GM12891 (cell line): ENCODE data around the gene PRAMEF12.

Source experiments
- DNase-seq: peaks from one replicate; pipeline ENCODE4 v3.0.0; 2011; ENCODE audit warnings: low spot score; ENCODE audit not compliant: insufficient read length
- FAIRE-seq: peaks from 2 replicates; lab custom pipeline; 2011; peaks lifted over from hg19 to GRCh38; lab: Jason Lieb, UNC
- PAX5 ChIP-seq: IDR thresholded peaks from 2 replicates; pipeline ENCODE4 v1.6.1; 2011; ENCODE audit warnings: low read length, moderate library complexity, mild to moderate bottlenecking; ENCODE audit not compliant: insufficient read depth, severe bottlenecking
- POLR2A ChIP-seq: IDR thresholded peaks from 2 replicates; pipeline ENCODE4 v1.6.1; 2011; ENCODE audit warnings: low read depth, low read length, control low read depth
- POLR2AphosphoS5 ChIP-seq: IDR thresholded peaks from 2 replicates; pipeline ENCODE4 v1.6.1; 2011; ENCODE audit warnings: low read depth, low read length, control low read depth
- POU2F2 ChIP-seq: IDR thresholded peaks from 2 replicates; pipeline ENCODE4 v1.6.1; 2011; ENCODE audit warnings: low read depth, mild to moderate bottlenecking, control low read depth, low read length, moderate library complexity
- SPI1 ChIP-seq: IDR thresholded peaks from 2 replicates; pipeline ENCODE4 v1.6.1; 2011; ENCODE audit warnings: low read depth, low read length, control low read depth
- TAF1 ChIP-seq: IDR thresholded peaks from 2 replicates; pipeline ENCODE4 v1.6.1; 2011; ENCODE audit warnings: low read depth, low read length, control low read depth

The PRAMEF12 gene

DNA sequence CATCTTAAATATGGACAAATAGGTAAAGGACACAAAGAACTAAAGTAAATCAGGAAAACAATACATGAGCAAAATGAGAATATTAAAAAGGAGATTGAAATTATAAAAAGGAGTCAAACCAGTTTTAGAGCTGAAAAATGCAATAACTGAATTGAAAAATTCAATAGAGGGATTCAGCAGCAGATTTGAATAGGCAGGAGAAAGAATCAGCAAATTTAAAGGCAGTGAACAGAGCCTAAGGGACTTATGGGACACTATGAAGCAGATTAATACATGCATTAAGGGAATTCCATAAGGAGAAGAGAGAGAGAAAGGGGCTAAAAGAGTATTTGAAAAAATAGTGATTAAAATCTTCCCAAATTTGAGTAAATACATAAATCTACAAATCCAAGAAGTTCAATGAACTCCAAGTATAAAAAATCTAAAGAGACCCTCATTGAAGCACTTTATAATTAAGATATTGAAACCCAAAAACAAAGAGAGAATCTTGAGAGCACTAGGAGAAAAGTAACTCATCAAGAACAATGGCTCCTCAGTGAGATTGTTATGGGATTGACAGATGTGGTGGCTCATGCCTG lies 24.7 kb upstream of the PRAMEF12 start:
- DNase-seq (no peak), FAIRE-seq (no peak)
- no peak for TF ChIP-seq POLR2A
- no peak for TF ChIP-seq TAF1
- no peak for TF ChIP-seq POLR2AphosphoS5
- TF ChIP-seq POU2F2, result no peak
- TF ChIP-seq SPI1, result no peak
- no peak for TF ChIP-seq PAX5

DNA sequence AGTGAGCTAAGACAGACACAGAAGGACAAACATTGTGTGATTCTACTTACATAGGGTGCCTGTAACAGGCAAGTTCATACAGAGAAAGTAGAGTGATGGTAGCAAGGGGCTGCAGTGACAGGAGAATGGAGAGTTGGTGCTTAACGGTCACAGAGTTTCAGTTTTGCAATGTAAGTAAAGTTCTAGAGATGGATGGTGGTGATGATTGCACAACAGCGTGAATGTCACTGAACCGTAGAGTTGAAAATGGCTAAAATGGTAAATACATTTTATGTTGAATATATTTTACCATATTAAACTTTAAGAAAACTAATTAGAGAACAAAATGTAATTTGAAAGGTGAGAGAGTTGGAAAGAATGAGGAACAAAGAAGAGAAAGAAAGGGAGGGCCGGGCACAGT lies 18.8 kb upstream of the PRAMEF12 start:
- DNase-seq, result no peak
- no peak for FAIRE-seq
- TF ChIP-seq POU2F2, result no peak
- TF ChIP-seq PAX5, result no peak
- no peak for TF ChIP-seq POLR2A
- no peak for TF ChIP-seq SPI1
- TF ChIP-seq POLR2AphosphoS5, result no peak
- TF ChIP-seq TAF1, result no peak

DNA sequence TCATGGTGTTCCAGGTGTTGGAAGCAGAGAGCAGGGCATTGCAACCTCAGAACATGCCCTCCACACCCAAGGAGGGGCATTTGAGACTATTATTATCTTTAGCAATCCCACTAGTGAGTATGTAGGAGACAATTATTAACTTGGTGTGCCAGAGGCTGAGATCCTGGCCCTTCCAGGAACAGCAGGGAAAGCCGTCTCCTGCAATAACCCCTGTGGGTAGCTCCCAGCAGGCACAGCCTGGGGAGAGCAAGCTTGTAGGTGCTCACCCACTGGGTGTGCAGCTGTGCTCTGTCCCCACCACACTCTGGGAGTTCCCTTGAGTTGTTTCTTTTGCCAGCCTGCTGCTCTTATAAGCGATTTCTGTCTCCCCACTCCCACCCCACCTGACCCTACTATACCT lies 17.3 kb upstream of the PRAMEF12 start:
- TF ChIP-seq POLR2A, result no peak
- no peak for TF ChIP-seq TAF1
- TF ChIP-seq SPI1, result no peak
- TF ChIP-seq POU2F2, result no peak
- FAIRE-seq, result no peak
- no peak for DNase-seq

DNA sequence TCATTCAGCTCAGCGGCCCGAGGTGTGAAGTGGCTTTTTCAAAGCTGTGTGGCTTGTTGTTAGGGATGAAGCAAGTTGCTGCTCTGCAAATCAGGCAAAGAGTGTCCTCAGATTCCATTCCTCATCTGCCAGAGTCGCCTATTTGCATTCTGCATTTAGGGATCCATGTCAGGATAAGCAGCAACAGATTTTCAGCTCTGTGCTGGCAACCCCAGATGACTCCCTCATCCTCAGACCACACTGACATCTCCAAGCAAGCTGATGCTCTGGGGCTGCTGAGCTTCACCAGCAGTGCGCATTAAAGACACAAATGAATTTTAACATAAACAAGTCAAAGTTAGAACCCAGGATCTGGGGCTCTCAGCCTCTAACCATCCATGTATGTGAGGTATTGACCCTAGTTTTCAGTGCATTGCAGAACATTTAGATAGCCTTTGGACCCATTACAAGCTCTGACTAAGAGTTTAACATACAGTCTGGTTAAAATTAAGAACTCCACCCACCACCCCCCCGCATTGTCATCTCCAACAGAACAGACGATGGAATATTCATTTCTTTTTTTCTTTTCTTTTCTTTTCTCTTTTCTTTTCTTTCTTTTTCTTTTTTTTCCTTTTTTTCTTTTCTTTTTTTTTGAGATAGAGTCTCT lies 16.6 kb upstream of the PRAMEF12 start:
- no peak for TF ChIP-seq POU2F2
- TF ChIP-seq POLR2AphosphoS5, result no peak
- TF ChIP-seq SPI1, result no peak
- TF ChIP-seq PAX5, result no peak
- TF ChIP-seq POLR2A, result no peak
- no peak for TF ChIP-seq TAF1
- FAIRE-seq, result no peak
- DNase-seq, result no peak

DNA sequence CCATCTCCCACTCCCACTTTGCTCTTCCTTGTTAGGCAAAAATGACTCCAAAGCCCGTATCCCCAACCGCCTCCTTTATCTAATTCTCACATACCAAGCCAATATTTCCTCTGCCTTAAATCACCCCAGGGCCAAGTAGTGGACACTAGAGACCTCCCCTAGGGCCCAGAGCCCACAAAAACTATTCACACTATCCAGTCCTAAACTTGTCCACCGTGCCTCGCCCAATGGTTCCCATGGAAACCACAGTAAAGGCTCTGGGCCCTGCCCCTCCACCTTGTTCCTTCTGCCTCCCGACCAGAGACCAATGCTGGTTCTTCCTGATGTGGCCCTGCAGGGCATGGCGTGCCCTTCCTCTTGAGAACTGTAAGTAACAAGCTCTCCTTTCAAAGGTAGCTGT lies 15.7 kb upstream of the PRAMEF12 start:
- FAIRE-seq, result no peak
- TF ChIP-seq TAF1 (no peak), POLR2A (no peak), POU2F2 (no peak), SPI1 (no peak), PAX5 (no peak), POLR2AphosphoS5 (no peak)

DNA sequence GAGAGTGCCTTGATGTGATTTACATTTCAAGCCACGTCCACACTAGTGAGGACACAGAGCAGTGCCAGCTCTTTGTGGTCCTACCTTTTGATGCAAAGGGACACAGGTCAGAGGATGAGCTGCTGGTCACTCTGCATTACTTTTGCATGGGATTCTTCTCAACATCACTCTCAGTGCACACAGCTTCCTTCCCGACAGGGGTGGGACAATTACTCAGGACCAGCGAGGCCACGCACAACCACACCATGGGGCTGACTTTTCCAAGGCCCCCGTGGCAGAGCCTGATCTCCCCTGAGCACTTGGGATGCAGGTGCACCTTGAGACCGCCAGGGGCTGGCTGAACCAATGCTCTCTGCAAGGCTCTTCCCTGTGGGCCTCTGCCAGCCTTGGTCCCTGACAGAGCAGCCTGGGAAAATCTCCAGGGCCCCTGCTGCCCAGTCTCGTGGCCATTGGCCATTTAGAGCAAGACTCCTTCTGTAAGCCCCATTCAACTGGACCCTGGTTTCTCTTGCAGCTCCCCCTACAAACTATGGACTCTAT lies 13.2 kb upstream of the PRAMEF12 start:
- no peak for FAIRE-seq
- no peak for DNase-seq
- TF ChIP-seq POU2F2 (no peak), PAX5 (no peak), POLR2A (no peak), TAF1 (no peak), POLR2AphosphoS5 (no peak), SPI1 (no peak)

More for the DNA sequence above, 15.7 kb upstream of the PRAMEF12 start:
- no peak for DNase-seq

DNA sequence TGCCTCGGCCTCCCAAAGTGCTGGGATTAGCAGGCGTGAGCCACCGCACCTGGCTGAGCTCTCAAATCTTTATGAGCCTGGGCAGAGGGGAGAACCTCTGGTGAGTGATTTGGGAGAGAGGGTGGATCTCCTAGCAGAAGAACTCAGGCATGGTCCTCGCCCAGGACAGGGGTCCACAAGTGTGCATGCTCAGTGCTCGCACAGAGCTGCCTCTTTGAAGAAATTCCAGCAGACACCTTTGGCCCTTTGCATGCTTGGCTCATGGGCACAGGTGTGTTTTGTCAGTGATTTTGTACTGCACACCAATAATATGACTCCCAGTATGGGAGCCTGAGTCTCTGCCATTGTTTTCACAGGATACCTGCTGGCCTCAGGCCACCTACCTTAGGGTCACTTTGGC lies 11.8 kb upstream of the PRAMEF12 start:
- TF ChIP-seq TAF1, result no peak
- no peak for TF ChIP-seq SPI1
- no peak for TF ChIP-seq POU2F2
- no peak for TF ChIP-seq POLR2AphosphoS5
- no peak for TF ChIP-seq POLR2A
- TF ChIP-seq PAX5, result no peak
- FAIRE-seq, result no peak
- no peak for DNase-seq

DNA sequence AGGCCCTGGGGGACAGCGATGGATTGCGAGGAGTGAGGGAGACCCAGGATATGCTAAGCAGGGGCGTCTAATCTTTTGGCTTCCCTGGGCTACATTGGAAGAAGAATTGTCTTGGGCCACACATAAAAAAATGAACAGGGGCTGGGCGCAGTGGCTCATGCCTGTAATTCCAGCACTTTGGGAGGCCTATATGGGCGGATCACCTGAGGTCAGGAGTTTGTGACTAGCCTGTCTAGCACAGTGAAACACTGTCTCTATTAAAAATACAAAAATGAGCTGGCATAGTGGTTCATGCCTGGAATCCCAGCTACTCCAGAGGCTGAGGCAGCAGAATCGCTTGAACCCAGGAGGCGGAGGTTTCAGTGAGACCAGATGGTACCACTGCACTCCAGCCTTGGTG lies 10.8 kb upstream of the PRAMEF12 start:
- TF ChIP-seq POLR2AphosphoS5 (no peak), PAX5 (no peak), TAF1 (no peak), POLR2A (no peak), POU2F2 (no peak), SPI1 (no peak)
- FAIRE-seq (no peak), DNase-seq (no peak)

DNA sequence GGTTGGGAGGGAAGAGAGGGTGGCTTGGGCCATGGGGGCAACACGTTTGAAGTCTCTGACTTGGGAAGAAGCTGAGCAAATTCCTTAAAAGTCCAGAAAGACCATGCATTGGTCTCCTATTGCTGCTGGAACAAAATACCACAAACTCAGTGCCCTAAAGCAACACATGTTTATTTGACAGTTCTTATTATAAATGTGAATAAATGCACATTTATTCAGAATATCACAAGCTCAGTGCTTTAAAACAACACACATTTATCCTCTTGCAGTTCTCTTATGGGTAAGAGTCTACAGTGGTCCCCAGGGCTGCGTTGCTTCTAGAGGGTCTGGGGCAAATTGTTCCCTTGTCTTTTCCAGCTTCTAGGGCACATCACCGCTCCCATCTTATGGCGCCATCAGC lies 10.1 kb upstream of the PRAMEF12 start:
- no peak for DNase-seq
- TF ChIP-seq TAF1, result no peak
- no peak for TF ChIP-seq POLR2A
- no peak for TF ChIP-seq POU2F2
- no peak for TF ChIP-seq PAX5
- no peak for TF ChIP-seq POLR2AphosphoS5
- no peak for TF ChIP-seq SPI1
- no peak for FAIRE-seq
